C4-2B (cell line): ENCODE results near the gene BCL11B.

Experiments used
- ZFX ChIP-seq: fragments of 450-650 bp; IDR thresholded peaks from 2 replicates; pipeline ENCODE4 v1.6.1; 2017
- TF ChIP-seq, protein P1 (sequence below): fragments of 450-650 bp; conservative IDR thresholded peaks from 2 replicates; pipeline ENCODE4 v1.5.1; 2017; ENCODE audit warnings: mild to moderate bottlenecking

DNA sequence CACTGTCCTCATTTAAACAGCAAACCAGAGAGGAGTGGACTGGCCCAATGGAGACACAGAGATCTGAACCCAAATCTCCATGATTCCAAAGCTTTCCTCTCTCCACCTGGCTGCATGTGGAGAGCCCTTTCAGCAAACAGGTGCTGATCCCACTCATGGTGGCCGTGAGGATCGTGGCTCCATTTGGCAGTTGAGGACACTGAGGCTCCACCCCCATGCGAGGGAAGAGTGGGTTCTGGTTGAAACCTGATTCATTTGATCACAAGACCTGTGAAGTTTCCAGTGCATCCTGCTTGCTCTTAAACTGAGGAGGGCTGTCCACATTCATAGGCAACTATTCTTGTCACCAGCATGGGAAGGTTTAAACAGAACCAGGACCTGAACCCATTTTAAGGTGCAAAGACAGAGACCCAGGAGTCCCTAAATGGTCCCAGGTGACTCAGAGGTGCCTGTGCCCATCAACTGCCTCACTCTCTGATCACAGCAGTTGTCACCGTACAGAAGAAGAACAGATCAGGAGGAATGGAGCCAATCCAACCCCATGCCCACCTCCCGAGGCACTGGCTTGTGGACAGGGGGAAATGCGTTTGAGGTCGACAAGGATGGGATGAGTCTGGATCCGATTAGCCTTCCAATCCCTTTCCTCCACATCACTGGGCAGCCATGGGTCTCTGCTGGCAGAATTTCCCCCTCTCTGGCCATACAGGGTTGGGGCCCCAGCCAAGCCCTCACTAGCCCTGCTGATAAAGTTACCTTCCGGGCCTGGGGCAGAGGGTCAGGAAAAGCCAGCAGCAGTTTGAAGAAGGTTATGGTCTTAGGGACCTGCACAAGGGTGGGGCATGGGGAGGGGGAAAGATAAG, 45.5 kb upstream of the BCL11B start:
- TF ChIP-seq, protein P1, sequence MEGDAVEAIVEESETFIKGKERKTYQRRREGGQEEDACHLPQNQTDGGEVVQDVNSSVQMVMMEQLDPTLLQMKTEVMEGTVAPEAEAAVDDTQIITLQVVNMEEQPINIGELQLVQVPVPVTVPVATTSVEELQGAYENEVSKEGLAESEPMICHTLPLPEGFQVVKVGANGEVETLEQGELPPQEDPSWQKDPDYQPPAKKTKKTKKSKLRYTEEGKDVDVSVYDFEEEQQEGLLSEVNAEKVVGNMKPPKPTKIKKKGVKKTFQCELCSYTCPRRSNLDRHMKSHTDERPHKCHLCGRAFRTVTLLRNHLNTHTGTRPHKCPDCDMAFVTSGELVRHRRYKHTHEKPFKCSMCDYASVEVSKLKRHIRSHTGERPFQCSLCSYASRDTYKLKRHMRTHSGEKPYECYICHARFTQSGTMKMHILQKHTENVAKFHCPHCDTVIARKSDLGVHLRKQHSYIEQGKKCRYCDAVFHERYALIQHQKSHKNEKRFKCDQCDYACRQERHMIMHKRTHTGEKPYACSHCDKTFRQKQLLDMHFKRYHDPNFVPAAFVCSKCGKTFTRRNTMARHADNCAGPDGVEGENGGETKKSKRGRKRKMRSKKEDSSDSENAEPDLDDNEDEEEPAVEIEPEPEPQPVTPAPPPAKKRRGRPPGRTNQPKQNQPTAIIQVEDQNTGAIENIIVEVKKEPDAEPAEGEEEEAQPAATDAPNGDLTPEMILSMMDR: no peak
- TF ChIP-seq ZFX: no peak
